ENCODE data around the gene SYPL1. TPM values are rescaled to one million over a fixed set of nuclear protein-coding genes. Genes with fewer than 3 reads are reported as not detected.
"Not testable (repeated sequence)": the region's sequence is repeated elsewhere in the genome, so short reads cannot be mapped to it uniquely, and the experiment has no call there.

The SYPL1 gene
- total RNA-seq (ENCODE audit: insufficient read depth, low replicate concordance): 47.2 TPM

GRCh38 chr7:106112118-106112971, at the start of gene SYPL1:
SYPL1 (minus strand) TSS chr7:106112312; CDS start chr7:106112208, 104 bp downstream.
- peak; percentile 95 for DNase-seq (ENCODE audit: low spot score)

- DNase-seq (ENCODE audit: low spot score): no peak
These were observed 42.9 kb upstream of the SYPL1 start for GRCh38 chr7:106155027-106155426.

- peak; percentile 85 for DNase-seq (ENCODE audit: low spot score)
These were observed 41.9 kb upstream of the SYPL1 start for GRCh38 chr7:106153891-106154449.

- no peak for DNase-seq (ENCODE audit: low spot score)
These were observed 40.2 kb upstream of the SYPL1 start for GRCh38 chr7:106152313-106152665.

- no peak for DNase-seq (ENCODE audit: low spot score)
These were observed 39.6 kb upstream of the SYPL1 start for GRCh38 chr7:106151459-106152312.

GRCh38 chr7:106143711-106144337, 31.7 kb upstream of the SYPL1 start:
- DNase-seq (ENCODE audit: low spot score): no peak

GRCh38 chr7:106142136-106142535, 30.0 kb upstream of the SYPL1 start:
- DNase-seq (ENCODE audit: low spot score): no peak

GRCh38 chr7:106140406-106141173, 28.5 kb upstream of the SYPL1 start:
- DNase-seq (ENCODE audit: low spot score): no peak

GRCh38 chr7:106139265-106140251, 27.4 kb upstream of the SYPL1 start:
- peak; percentile 84 for DNase-seq (ENCODE audit: low spot score)

GRCh38 chr7:106138776-106139175, 26.7 kb upstream of the SYPL1 start:
- no peak for DNase-seq (ENCODE audit: low spot score)

- DNase-seq (ENCODE audit: low spot score): not testable (repeated sequence)
These were observed 26.1 kb upstream of the SYPL1 start for GRCh38 chr7:106138181-106138580.

GRCh38 chr7:106134241-106134640, 22.1 kb upstream of the SYPL1 start:
- no peak for DNase-seq (ENCODE audit: low spot score)

- no peak for DNase-seq (ENCODE audit: low spot score)
These were observed 17.2 kb upstream of the SYPL1 start for GRCh38 chr7:106129291-106129690.

- no peak for DNase-seq (ENCODE audit: low spot score)
These were observed 16.7 kb upstream of the SYPL1 start for GRCh38 chr7:106128836-106129235.

GRCh38 chr7:106127984-106128780, 16.1 kb upstream of the SYPL1 start:
- DNase-seq (ENCODE audit: low spot score): peak; percentile 28

GRCh38 chr7:106126170-106126938, 14.2 kb upstream of the SYPL1 start:
- peak; percentile 60 for DNase-seq (ENCODE audit: low spot score)

GRCh38 chr7:106125417-106125816, 13.3 kb upstream of the SYPL1 start:
- DNase-seq (ENCODE audit: low spot score): no peak

- DNase-seq (ENCODE audit: low spot score): peak; percentile 92
These were observed 12.1 kb upstream of the SYPL1 start for GRCh38 chr7:106124186-106124585.
